ENCODE data around the gene ITPR1.

The ITPR1 gene

DNA sequence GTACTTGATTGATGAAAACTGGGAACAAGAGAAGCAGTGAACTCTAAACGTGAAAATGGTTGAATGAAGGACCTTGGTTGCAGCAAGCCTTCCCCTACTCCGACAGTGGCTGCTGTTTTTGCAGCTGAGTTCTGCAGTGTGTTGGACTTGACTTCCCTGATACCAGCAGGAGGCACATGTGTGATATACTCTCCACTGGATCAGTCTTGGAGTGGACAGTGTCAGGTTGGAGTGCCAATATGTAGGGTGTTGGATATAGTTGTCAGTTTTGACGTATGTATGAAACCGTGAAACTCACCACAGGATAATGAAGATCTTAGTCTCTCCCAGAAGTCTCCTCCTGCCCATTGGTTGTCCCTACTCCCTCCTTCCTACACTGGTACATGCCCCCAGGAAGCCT, 106.5 kb downstream of the ITPR1 start:
- DNase-seq, result no peak

DNA sequence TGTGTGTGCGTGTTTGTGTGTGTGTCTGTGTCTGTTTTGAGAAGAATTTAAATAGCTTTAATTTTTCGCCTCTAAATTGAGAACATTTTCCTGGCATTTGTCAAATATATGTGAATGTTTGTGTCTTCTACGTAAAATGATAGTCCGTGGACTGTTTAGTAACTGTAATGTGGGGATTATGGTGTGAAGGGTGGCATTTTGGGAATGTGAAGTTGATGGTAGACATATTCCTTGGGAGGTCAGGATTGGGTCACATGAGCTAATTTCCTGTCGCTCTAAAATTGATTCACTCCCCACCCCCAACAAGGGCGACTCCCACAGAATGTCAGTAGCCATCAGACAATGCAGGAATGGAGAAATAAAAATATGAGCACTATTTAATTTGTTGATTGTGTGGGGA, 107.3 kb downstream of the ITPR1 start:
- no peak for DNase-seq

DNA sequence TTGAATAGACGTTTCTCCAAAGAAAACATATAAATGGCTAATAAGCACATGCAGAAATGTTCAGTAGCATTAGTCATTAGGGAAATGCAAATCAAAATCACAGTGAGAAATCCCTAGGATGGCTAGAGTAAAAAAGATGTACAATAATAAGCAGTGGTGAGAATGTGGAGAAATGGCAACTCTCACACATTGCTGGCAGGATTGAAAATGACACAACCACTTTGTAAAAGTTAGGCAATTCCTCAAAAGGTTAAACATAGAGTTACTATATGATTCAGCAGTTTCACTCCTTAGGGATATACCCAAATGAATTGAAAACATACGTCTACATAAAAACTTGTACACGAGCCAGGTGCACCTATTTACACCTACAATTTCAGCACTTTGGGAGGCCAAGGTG, 108.7 kb downstream of the ITPR1 start:
- DNase-seq, result no peak

DNA sequence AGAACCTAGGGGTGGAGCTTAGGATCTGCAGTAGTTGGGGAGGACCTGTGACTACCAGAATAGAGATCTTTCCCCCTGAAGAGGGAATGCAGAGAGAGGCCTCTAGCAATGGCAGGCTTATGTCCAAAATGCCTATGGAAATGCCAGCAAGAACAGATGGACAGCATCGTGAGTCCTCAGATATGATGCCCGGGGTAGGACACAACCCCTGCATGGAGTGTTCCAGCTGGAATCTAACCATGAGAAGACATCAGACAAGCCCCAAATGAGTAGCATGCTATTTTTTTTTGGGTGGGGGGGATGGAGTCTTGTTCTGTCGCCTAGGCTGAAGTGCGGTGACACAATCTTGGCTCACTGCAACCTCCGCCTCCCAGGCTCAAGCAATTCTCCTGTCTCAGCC, 111.5 kb downstream of the ITPR1 start:
- DNase-seq, result no peak

DNA sequence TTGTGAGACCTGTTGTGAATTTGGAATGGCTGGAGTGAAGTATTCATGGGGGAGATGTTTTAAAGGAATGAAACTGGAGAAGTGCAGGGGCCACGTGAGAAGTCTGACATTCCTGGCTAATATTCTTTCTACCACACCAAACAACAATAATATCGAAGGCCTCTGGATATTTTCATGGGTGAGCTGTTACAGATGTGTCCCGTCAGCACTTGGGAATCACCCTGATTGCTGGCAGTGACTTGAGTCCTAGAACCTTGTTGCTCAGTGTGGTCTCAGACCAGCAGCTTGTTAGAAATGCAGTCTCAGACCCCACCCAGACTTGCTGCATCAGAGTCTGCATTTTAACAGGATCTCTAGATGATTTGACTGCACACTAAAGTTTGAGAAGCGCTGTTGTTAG, 113.8 kb downstream of the ITPR1 start:
- DNase-seq, result no peak

DNA sequence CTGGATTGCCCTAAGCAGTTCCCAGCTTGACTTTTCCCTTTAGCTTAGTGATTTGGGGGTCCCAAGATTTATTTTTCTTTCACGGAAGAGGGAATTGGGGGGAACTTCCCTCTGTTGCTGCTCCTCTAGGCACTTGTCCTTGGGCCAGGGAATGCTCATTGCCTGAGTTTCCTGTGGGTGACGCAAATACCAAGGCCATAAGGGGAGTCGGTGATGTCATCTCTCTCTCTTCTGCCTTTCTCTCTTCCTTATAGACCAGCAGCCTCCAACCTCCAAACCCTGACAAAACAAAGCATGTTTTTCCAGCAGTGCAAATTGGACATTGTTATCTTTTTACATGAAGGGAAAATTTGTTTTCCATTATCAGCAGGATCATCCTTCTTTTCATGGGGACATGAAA, 120.2 kb downstream of the ITPR1 start:
- no peak for DNase-seq

DNA sequence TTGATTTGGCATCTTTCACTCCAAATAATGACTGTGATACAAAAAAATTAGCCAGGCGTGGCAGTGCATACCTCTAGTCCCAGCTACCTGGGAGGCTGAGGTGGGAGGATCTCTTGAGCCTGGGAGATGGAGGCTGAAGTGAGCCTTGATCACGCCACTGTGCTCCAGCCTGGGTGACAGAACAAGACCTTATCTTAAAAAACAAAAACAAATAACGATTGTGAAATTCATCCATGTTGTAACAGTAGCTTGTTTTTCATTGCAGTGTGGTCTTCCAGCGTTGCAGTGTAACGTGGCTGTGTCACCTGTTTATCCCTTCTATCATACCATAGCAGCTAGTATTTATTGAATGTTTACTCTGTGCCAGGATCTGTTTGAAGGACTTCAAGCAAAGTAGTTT, 120.9 kb downstream of the ITPR1 start:
- DNase-seq, result no peak

DNA sequence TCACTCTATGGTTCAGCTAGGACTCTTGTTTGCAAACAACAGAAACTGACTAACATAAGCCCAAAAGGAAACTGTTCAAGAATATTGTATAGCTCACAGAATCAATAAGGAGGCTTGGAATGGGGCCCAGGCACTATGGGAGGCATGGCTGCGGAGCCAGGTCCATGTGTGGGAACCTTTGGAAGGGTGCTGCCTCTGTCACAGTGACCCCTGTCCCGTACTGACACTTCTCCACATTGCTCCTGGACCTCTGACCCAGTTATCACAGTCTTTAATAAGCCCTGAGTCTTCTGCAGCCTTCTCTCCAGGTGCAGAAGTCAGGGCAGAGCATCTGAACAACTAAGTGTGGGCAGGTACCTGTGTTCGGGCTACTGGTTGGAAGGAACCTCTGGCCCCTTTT, 121.8 kb downstream of the ITPR1 start:
- DNase-seq, result no peak

DNA sequence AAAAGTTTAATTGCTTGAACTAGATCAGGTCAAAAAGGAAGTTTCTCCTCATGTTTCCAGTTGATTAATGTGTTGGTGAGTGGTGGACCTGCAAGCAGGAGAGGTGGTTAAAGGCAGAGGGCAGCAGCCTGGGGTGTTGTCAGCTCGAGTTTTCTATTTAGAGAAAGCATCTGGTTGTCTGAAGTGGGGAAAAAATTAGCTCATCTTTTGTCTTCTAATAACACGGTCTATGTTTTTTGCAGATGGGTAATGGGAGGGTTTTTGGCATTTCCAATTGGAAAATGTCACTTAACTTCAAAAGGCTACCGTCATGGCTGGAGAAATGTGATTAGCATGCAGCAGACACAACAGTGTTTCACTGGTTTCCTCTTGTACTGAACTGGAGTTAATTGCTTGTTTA, 122.6 kb downstream of the ITPR1 start:
- no peak for DNase-seq

DNA sequence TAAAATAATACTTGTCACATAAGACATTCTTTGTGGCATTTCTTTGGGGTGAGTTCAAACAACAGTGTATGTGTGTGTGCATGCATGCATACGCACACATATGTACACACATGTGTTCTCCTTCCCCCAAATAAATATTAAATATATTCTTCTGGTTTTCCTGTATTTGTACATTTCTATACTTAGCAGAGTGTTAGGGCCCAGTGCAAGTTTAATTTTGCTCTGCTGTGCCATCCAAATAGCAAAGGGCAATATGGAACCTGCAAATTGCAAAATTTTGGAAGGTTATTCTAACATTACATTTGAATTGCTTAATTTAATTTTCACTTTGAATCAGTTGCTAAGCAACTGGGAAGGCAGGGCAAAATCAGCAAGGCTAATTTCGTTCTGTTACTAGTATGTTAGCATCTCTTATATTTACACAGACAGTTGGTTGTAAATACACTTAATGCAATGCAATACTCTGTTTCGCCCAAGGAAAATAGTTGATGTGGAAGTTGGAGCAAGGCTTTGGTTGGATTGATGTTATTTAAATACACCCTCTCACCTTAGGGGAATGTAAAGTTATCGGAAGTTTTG, 130.4 kb downstream of the ITPR1 start:
- no peak for DNase-seq

DNA sequence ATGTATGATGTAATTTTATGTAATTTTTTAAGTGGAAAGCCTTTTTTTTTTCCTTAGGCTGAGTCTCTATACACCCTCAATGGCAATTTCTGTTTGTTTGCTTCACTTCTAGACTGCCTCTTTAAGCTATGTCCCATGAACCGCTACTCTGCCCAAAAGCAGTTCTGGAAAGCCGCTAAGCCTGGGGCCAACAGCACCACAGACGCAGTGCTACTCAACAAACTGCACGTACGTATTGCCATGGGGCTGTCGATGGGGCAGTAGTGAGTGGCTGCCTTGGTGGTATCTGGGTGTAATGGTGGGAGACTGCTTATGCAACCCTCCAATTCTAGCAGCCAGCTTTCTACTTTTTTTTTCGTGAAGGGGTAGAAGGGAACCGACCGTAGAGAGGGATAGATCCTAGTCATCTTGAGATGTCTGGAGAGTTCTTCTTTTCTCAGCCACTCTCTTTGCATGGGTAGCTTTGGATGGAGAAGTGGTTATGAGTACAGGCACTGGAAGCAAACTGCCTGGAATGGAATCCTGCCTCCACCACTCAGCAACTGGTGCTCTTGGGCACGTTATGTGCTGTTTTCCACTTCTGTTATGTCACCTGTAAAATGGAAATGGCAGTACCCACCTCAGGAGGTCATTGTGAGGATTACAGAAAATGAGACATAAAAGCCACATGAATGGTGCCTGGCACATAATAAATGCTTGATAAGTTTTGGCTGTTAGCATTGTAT, 134.7 kb downstream of the ITPR1 start:
- no peak for DNase-seq

DNA sequence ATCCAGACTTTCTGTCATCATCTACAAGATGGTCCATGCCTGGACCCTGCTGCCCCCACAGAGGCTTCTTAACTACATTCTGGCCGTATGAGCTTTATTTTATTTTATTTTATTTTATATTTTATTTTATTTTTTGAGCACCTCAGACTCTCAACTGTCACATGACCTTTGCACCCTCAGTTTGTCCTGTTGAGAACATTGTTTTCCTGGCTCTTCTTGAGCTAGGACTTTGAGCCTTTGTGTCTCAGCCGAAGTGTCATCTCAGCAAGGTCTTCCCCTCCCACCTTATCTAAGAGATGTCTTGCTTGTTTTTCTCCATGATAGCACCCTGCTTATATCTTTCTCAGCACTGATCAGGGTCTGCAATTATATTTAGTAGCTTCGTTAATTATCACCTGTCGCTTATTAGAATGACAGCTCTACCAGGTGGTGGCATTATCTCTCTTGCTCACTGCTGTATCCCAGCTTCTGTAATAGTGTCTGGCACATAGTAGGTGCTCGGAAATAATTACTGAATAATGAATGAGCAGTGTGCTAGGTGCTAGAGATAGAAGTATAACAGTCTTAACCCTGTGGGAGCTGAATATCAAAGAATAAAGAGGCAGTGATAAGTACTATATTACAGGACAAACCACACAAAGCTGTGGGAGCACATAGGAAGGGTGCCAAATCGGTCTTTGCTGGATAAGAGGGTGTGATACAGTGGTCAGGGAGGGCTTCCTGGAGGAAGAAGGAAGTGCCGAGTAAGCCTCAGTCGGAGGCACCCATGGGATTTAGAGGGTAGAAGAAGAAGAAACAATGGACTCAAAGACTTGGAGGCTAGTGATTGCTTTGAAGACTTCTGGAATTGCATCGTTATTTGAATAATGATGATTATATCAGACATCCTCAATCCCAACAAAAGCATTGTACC, 136.2 kb downstream of the ITPR1 start:
- DNase-seq, result no peak

DNA sequence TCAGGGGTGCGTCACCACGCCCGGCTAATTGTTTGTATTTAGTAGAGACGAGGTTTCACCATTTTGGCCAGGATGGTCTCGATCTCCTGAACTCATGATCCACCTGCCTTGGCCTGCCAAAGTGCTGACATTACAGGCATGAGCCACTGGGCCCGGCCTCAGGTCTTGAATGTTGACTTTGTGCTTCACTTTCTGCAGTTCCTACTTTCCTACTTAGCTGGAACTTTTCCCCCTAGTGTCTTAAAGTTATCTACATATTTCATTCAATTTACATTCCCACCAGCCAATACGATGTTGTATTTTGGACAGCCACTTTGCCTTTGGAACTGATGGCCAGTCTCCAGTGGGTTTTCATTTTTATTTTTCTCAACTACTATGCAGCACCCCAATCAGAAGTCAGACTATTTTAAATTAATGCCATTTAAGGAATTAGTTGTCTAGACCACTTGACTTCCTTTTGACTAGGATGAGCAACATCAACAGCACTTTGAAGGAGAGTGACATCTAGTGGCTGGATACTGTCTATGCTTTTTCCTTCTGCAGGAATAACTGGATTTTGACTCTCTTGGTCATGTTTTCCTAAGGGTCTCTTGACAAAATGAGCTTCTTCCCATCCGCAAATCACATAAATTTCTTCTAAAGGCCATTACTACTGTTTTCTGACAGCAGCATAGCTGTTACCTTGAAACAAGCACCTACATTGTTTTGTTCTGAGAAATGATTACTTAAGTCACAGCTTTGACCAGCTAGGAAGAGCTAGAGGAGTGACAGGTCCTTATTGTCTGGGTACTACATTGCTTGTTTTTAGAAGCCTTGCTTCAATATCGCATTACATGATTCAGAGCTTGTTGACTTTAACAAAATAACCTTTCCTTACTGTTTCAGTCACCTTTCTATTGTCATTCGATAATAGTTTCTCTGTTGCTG, 140.2 kb downstream of the ITPR1 start:
- no peak for DNase-seq

DNA sequence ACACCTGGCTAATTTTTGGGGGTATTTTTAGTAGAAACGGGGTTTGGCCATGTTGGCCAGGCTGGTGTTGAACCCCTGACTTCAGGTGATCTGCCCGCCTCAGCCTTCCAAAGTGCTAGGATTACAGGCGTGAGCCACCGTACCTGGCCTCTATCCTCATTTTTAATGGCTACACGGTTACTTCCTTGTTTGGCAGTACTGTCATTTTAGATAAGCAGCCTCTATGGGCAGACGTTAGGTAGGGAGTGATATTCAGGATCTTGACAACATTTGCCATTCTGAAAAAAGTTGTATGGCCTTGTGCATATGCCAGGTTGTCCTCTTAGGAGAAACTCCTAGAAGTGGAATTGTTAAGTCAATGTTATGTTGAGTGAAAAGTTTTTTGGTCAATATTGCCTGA, 141.7 kb downstream of the ITPR1 start:
- no peak for DNase-seq

DNA sequence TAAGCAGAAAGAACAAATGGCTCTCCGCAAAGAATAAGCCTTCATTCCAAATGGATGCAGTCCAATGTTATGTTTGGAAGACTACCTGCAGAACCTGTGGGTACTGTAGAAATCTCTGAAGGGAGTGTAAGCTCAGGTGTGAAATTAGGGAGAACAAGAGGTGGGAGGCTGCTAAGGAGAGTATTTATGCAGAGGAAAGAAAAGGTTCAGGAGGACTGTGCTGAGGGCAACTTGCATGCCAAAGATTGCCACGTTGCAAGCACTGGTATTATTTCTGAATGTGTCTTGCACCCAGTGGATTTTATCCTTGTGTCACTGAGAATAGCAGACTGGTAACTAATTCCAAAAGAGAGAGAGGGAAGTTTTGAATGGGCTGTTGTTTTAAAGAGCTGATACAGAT, 144.1 kb downstream of the ITPR1 start:
- no peak for DNase-seq

DNA sequence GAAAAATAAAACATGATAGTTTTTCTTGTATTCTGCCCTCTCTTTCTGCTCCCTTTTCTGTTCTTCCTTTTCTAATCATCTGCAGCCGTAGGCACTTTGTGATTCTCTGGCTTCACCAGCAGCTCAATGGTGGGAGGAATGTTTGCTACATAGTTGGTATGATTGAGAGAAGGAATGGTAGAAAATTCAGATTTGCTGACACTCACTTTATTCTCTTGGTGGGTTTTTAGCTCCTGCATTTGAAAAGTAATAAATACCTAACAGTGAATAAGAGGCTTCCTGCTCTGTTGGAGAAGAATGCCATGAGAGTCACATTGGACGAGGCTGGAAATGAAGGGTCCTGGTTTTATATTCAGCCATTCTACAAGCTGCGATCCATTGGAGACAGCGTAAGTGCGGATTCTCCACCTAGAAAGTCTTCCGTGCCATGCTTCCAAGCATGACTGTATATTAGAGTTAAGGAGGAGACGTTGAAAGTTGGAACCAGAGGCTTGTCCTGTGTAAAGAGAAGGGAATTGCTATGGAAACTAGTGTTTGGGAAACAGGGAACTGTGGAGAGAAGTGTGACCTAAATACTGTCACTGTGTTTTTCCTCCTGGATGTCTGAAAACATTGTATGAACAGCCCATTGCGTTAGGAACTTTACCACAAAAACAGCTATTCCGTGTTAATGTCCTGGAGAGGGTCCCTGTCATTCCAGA, 148.9 kb downstream of the ITPR1 start:
- DNase-seq, result no peak

DNA sequence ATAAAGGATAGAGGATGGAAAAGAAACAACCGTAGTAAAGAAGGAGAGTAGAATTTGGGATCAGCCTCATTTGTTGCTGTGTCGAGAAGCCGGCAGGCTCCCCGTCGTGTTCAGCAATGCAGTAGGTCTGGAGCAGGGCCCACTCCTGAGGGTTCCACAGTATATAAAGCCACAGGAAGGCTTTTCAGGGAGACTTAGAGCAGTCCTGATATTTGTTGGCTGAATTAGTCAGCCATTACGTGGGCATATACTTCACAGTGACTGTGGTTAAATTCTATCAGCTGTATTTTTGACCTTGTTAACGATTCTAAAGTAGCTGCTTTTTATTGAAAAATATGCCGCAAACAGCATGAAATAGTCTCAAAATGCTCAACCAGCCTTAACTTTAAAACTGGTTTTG, 149.5 kb downstream of the ITPR1 start:
- DNase-seq, result no peak

DNA sequence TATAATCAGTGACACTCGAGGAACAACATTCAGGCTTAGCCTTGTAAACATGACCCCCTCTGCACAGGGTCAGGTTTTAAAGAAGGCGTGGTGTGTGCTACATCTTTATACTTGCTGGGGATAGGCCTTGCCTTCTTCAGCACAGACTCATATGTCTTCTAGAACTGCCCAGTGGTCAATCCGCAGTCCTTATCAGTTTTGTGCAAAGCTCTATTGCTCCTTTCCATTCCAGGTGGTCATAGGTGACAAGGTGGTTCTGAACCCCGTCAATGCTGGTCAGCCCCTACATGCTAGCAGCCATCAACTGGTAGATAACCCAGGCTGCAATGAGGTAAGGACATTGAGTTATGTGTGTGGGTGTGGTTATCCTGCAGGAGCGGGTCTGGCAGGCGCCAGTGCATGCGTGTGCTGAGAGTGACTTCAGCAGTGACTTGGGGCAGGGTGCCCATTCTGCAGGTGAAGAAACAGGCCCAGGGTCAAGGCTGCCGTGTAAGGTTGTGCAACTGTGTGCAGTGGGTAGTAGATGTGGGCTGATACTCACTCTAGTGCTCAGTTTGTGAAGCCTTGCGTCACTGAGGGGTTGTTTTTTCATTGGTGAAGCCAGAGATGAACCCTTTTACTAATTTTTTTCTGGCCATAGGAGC, 150.9 kb downstream of the ITPR1 start:
- no peak for DNase-seq

DNA sequence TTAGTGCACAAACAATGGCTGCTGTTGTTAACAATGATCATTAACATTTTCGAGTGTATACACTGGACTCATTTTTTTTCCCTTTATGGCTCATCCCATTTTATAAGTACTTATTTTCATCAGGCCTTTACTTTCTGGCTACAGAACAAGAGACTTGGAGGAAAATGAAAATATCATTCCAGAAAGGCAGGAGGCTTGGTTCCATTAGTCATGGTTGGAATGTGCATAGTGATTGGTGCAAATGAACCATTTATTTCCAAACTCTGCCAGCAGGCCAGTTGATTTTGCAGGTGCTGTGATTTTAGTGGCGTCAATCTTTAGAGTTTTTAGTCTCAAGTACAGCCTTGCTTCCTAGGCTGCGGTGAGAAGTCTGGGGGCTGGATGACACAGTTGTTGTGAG, 151.8 kb downstream of the ITPR1 start:
- no peak for DNase-seq

DNA sequence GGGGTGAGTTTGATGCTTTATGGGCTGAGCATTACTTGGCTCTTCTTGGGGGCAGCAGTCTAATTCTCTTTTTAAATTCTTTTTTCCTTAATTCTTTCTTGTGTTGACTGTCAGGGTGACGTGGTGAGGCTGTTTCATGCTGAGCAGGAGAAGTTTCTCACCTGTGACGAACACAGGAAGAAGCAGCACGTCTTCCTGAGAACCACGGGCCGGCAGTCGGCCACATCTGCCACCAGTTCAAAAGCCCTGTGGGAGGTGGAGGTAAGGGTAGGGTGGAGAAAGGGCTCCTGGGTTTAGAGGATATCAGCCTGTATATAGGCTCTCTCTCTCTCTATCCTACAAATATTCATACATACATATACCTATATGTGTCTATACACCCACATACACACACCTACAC, 152.3 kb downstream of the ITPR1 start:
- DNase-seq, result no peak

DNA sequence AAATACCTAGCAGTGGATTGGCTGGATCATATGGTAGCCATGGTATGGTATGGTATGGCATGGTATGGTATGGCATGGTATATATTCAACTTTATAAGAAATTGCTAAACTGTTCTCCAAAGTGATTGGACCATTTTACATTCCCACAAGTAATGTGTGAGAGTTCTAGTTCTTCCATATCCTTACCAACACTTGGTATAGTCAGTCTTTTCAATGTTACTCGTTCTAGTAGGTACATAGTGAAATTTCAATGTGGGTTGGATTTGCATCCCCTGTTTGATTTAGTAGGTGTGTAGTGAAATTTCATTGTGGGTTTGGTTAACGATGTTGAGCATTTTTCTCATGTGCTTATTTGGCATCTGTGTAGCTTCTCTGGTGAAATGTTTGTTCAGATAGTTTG, 154.3 kb downstream of the ITPR1 start:
- DNase-seq, result no peak

Measured in activated effector memory CD4-positive, alpha-beta T cell treated with anti-CD3 and anti-CD28 coated beads, Interleukin-2, amount 50 U/mL, for 16 hours (primary cell).